Peyer's patch (tissue), 4 donors: ENCODE data around the gene PET100.

Experiments used
- POLR2A ChIP-seq, 2 donors: fragments of 450-650 bp; IDR thresholded peaks; one replicate each; pipeline ENCODE4 v1.5.1; 2017; ENCODE audit warnings: antibody characterized with exemption in 2 of 2, mild to moderate bottlenecking in 2 of 2, moderate library complexity in 2 of 2
- TF ChIP-seq, protein P1 (sequence below), 6 experiments: fragments of 450-650 bp in 4 of 6; fragments of 200-600 bp in 2 of 6; sonication (generic) in 1 of 6; IDR thresholded peaks; one replicate each; pipeline ENCODE4 v1.5.1; 2017 to 2019; ENCODE audit warnings: antibody characterized with exemption in 6 of 6, mild to moderate bottlenecking in 3 of 6, moderate library complexity in 1 of 6

DNA sequence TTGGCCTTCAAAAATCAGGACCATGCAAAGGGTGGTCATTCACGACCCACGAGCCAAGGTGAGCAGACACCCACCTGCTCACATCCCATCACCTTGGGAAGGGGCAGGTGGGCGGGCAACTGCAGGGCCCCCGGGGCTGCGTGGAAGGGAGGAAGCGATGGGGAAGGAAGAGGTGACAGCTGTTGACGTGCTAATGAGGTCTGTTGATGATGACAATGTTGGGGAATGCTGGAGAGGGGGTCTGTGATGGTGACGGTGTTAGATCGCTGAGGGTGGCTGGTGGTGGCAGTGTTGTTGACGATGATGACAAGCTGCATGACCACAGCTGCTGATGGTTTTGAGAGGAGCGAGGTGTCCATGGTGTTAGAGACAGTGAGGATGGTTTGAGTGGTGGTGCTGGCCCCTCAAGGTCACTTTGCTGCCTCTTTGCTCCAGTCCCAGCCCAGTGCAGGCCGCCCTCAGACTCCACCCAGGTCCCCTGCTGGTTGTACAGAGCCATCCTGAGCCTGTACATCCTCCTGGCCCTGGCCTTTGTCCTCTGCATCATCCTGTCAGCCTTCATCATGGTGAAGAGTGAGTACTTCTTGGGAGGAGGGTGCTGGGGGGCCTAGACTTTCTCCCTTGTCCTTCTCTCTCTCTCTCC is 48.2 kb downstream of the PET100 start:
- TF ChIP-seq, protein P1, sequence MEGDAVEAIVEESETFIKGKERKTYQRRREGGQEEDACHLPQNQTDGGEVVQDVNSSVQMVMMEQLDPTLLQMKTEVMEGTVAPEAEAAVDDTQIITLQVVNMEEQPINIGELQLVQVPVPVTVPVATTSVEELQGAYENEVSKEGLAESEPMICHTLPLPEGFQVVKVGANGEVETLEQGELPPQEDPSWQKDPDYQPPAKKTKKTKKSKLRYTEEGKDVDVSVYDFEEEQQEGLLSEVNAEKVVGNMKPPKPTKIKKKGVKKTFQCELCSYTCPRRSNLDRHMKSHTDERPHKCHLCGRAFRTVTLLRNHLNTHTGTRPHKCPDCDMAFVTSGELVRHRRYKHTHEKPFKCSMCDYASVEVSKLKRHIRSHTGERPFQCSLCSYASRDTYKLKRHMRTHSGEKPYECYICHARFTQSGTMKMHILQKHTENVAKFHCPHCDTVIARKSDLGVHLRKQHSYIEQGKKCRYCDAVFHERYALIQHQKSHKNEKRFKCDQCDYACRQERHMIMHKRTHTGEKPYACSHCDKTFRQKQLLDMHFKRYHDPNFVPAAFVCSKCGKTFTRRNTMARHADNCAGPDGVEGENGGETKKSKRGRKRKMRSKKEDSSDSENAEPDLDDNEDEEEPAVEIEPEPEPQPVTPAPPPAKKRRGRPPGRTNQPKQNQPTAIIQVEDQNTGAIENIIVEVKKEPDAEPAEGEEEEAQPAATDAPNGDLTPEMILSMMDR (IDR thresholded peaks at IDR 0.05) = no peak
- no peak for TF ChIP-seq POLR2A (IDR thresholded peaks at IDR 0.05)
